ENCODE results near the gene FANK1.

FANK1 gene

GRCh38 chr10:125984865-125985495 is 88.6 kb downstream of the FANK1 start:
- H3K4me3 ChIP-seq (replicated peaks; ENCODE audit: low read depth, low read length) = no peak overlapping the region
- no peaks in the 10 kb centered on the region for H3K27me3 ChIP-seq (replicated peaks; ENCODE audit: control insufficient read depth, insufficient read depth, low read length)
- TF ChIP-seq, protein P1, sequence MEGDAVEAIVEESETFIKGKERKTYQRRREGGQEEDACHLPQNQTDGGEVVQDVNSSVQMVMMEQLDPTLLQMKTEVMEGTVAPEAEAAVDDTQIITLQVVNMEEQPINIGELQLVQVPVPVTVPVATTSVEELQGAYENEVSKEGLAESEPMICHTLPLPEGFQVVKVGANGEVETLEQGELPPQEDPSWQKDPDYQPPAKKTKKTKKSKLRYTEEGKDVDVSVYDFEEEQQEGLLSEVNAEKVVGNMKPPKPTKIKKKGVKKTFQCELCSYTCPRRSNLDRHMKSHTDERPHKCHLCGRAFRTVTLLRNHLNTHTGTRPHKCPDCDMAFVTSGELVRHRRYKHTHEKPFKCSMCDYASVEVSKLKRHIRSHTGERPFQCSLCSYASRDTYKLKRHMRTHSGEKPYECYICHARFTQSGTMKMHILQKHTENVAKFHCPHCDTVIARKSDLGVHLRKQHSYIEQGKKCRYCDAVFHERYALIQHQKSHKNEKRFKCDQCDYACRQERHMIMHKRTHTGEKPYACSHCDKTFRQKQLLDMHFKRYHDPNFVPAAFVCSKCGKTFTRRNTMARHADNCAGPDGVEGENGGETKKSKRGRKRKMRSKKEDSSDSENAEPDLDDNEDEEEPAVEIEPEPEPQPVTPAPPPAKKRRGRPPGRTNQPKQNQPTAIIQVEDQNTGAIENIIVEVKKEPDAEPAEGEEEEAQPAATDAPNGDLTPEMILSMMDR (IDR thresholded peaks at IDR 0.05; ENCODE audit: insufficient read depth, low read length, poor library complexity, severe bottlenecking) = no peak
- H3K36me3 ChIP-seq (ENCODE audit: control insufficient read depth, insufficient read depth, low read length) = no peaks in the 10 kb centered on the region
- DNase-seq (ENCODE audit: extremely low read depth, insufficient read length) = no peak

DNA sequence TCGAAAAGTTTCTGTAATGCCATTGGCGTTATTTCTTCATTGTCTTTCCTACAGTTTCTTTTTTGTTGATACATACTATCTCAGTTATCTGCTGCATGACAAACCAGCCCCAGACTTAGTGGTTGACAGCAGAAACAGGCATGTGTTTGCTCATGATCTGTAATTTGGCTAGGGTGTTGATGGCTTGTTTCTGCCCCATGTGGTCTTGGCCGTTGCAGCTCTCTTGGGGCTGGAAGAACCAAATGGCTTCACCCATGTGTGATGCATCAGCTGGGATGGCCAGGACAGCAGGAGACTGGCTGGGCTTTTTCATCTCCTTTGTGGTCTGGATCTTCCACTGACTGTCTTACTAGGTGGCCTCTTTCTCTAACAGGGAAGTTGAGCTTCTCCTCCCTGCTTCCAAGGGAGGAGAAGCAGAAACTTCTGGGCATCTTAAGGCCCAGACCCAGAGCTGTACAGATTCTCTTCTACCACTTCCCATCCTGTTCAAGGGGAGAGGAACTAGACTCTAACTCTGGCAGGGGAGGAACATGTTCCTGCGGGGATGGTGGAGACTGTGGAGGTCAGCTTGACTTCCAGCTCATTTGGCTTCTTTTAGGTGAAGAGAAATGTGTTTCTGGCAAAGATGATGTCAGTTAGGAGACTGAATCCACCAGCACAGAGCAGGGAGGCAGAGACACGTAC is 89.3 kb downstream of the FANK1 start:
- Histone ChIP-seq H3K27me3 (replicated peaks; ENCODE audit: control insufficient read depth, insufficient read depth, low read length) (no peaks in the 10 kb centered on the region), H3K36me3 (ENCODE audit: control insufficient read depth, insufficient read depth, low read length) (no peaks in the 10 kb centered on the region), H3K4me3 (replicated peaks; ENCODE audit: low read depth, low read length) (no peak overlapping the region)
- TF ChIP-seq, protein P1 (IDR thresholded peaks at IDR 0.05; ENCODE audit: insufficient read depth, low read length, poor library complexity, severe bottlenecking) = no peak
- no peak for DNase-seq (ENCODE audit: extremely low read depth, insufficient read length)

DNA sequence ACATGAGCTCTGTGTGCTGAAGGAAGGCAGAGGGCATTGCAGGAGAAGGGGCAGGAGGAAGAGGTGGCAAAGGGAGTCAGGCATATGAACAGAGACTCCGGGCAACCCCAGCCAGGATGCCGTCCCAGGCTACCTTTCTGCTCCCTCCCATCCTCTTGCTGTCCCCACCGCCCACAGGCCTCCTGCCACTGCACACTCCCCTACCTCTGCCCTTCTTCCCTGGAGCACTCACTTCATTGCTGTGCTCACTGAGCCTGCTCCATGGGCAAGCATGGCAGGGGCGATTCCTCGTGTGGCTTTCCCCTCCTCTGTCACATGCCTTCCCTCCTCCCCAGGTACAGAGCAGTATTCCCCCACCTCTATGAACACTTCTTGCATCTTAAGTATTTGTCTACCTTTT is 93.4 kb downstream of the FANK1 start:
- no peak for DNase-seq (ENCODE audit: extremely low read depth, insufficient read length)
- Histone ChIP-seq H3K27me3 (replicated peaks; ENCODE audit: control insufficient read depth, insufficient read depth, low read length) (no peaks in the 10 kb centered on the region), H3K4me3 (replicated peaks; ENCODE audit: low read depth, low read length) (no peak overlapping the region), H3K36me3 (ENCODE audit: control insufficient read depth, insufficient read depth, low read length) (no peaks in the 10 kb centered on the region)
- TF ChIP-seq, protein P1 (IDR thresholded peaks at IDR 0.05; ENCODE audit: insufficient read depth, low read length, poor library complexity, severe bottlenecking) = no peak

DNA sequence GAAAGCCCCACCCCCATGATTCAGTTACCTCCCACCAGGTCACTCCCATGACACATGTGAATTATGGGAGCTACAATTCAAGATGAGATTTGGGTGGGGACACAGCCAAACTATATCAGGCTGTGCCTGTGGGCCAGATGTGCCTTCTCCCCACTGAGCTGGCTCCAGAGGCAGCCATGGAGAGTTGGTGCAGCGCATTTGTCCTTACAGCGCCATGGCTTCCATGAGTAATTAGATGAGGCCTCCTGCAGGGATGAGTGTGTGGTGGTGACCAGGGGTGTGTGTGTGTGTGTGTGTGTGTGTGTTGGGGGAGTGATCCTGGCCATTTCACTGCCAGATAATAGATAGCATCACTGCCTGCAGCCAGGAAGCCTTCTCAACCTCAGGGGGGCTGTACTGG is 94.6 kb downstream of the FANK1 start:
- Histone ChIP-seq H3K4me3 (replicated peaks; ENCODE audit: low read depth, low read length) (no peak overlapping the region), H3K27me3 (replicated peaks; ENCODE audit: control insufficient read depth, insufficient read depth, low read length) (no peaks in the 10 kb centered on the region), H3K36me3 (ENCODE audit: control insufficient read depth, insufficient read depth, low read length) (no peaks in the 10 kb centered on the region)
- TF ChIP-seq, protein P1 (IDR thresholded peaks at IDR 0.05; ENCODE audit: insufficient read depth, low read length, poor library complexity, severe bottlenecking) = no peak
- no peak for DNase-seq (ENCODE audit: extremely low read depth, insufficient read length)

GRCh38 chr10:125991392-125991791 is 95.0 kb downstream of the FANK1 start:
- DNase-seq (ENCODE audit: extremely low read depth, insufficient read length) = no peak
- Histone ChIP-seq H3K4me3 (replicated peaks; ENCODE audit: low read depth, low read length) (no peak overlapping the region), H3K27me3 (replicated peaks; ENCODE audit: control insufficient read depth, insufficient read depth, low read length) (no peaks in the 10 kb centered on the region), H3K36me3 (ENCODE audit: control insufficient read depth, insufficient read depth, low read length) (no peaks in the 10 kb centered on the region)
- TF ChIP-seq, protein P1 (IDR thresholded peaks at IDR 0.05; ENCODE audit: insufficient read depth, low read length, poor library complexity, severe bottlenecking) = no peak
